GM12875 (cell line): ENCODE results near the gene PFKFB2.
"Not testable (repeated sequence)": the region's sequence is repeated elsewhere in the genome, so short reads cannot be mapped to it uniquely, and the experiment has no call there.

ENCODE experiments used
- H3K4me3 ChIP-seq: one replicate; pipeline ENCODE4 v1.5.1; 2011; ENCODE audit warnings: low read depth, low read length, control low read depth
- TF ChIP-seq, protein P1 (sequence below): IDR thresholded peaks from 2 replicates; pipeline ENCODE4 v1.5.1; 2011; ENCODE audit warnings: low read depth, mild to moderate bottlenecking, control low read depth, inconsistent platforms, low read length, moderate library complexity, borderline replicate concordance; ENCODE audit not compliant: insufficient read depth

PFKFB2 gene

DNA sequence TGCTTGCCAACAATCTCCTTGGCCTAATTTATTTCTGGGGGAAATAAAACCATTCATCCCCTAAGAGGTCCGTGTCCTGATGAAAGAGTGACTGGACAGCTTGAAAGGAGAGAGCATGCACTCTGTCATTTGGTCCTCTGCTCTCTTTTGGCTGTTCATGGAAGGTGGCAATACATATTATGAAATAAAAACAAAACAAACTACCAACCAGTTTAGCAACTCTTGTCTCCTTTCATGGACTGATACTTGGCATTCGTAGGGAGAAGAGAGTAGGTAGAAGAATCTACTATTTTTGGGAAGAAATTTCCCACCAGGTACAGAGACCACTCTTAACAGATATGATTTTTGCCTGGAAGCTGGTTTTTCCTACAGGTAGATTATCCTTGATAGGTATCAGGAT lies 19.8 kb upstream of the PFKFB2 start:
- no peak overlapping the region for H3K4me3 ChIP-seq
- TF ChIP-seq, protein P1, sequence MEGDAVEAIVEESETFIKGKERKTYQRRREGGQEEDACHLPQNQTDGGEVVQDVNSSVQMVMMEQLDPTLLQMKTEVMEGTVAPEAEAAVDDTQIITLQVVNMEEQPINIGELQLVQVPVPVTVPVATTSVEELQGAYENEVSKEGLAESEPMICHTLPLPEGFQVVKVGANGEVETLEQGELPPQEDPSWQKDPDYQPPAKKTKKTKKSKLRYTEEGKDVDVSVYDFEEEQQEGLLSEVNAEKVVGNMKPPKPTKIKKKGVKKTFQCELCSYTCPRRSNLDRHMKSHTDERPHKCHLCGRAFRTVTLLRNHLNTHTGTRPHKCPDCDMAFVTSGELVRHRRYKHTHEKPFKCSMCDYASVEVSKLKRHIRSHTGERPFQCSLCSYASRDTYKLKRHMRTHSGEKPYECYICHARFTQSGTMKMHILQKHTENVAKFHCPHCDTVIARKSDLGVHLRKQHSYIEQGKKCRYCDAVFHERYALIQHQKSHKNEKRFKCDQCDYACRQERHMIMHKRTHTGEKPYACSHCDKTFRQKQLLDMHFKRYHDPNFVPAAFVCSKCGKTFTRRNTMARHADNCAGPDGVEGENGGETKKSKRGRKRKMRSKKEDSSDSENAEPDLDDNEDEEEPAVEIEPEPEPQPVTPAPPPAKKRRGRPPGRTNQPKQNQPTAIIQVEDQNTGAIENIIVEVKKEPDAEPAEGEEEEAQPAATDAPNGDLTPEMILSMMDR, result no peak

DNA sequence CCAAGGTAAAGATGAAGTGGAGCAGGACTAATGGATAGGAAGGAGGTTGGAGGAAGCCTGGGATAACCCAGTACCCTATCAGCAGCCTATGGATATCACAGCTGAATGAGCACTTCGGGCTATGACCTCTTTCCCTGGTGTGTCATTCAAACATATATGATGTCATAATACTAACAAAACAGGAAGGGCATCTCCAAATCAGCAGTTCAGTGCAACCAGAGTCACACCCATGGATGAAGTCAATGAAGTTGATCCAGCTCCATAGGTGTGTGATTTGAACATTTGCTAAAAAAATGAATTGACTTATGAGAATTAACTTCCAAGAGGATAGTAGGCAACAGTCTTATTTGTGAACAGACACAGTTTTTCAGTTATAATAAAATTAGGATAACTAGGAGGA lies 18.9 kb upstream of the PFKFB2 start:
- TF ChIP-seq, protein P1, result no peak
- no peak overlapping the region for H3K4me3 ChIP-seq

DNA sequence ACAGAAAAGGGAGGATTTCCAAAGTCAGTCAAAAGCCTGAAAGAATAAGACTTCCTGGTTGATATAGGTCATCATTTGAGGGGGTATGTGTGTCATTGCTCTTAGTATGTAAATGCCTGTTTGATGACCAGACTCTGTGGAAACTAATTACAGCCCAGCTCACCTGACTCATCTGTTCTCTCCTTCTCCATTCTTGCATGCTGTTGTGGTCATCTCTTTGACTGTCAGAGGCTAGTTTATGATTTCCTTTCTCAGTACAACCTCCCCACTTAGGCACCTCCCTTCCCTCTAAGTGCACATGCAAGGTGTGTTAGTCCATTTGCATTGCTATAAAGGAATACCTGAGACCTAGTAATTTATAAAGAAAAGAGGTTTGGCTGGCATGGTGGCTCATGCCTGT lies 18.1 kb upstream of the PFKFB2 start:
- TF ChIP-seq, protein P1, result no peak
- no peak overlapping the region for H3K4me3 ChIP-seq

DNA sequence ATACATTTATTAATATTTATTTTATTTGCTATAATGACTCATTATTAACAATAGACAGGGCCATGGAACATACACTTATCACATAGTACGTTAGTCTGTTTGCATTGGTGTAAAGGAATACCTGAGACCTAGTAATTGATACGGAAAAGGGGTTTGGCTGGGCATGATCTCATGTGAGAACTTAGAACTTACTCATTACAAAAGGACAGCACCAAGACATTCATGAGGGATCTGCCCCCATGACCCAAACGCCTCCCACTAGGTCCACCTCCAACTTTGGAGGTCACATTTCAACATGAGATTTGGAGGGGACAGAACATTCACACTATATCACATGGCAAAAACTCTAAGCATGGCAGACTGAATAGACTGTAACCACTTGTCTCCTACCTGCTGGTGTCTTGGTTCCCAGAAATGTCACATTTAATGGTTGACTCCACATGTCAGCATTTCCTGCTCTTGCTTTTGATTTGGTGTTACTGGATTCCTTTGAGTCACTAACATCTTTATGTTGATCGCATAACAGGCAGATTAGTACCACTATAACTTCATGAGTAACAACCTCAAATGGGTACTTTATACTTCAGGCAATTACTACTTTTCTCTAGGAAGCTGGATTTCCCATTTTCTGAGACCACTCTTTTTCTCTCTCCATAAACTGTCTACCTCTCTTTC lies 17.1 kb upstream of the PFKFB2 start:
- H3K4me3 ChIP-seq, result no peak overlapping the region
- TF ChIP-seq, protein P1, result no peak

DNA sequence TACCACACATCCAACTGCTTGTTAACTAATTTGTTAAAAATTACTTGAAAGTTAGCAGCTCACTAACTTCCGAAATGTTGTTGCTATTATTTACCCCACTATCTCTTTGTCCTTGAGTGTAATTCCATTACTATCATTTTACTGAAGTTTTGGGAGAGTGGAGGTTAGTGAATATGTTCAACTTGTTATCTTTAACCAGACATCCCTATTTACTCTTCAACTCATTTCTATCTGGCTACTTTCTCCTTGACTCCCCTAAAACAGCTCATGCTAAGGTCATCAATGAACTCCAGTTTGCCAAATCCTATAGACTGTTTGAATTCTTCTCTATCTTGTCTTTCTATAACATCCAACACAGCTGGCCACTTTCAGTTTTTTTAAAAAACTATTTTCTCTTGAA lies 16.2 kb upstream of the PFKFB2 start:
- H3K4me3 ChIP-seq, result no peak overlapping the region
- TF ChIP-seq, protein P1, result no peak

DNA sequence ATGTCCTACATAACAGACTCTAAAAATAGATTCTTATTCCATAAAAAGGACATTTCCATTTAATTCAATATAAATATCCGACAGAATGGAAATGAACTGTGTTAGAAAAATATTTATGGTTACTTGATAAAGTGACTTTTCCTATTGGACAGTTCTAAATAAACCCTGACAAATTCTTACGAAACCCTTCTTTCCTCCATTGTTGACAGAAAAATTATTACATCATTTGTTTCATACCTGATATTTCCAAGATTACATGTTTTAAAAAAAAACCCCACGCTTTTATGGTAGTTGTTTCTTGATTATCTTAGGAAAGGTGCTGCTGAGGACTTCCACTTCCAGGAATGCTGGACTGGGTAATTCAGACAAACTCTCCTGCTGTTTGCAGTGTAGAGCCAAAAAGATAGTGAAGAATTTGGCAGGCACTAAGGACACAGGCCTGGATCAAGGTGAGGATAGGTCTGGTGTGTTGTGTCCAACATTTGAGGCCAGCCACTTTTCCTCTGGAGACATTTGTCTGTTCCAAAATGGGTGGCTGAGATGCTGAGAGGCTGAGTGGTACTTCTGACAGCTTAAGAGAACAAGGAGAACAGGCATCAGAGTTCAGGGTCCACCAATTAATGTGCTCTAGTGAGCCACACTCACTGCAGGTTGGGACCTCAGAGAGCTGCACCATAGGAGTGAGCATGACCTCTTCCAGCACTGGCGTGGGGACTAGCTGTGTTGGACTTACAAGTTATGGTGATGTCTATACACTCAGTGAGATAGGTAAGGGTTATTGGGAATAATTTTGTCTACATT lies 13.5 kb upstream of the PFKFB2 start:
- TF ChIP-seq, protein P1, result no peak

DNA sequence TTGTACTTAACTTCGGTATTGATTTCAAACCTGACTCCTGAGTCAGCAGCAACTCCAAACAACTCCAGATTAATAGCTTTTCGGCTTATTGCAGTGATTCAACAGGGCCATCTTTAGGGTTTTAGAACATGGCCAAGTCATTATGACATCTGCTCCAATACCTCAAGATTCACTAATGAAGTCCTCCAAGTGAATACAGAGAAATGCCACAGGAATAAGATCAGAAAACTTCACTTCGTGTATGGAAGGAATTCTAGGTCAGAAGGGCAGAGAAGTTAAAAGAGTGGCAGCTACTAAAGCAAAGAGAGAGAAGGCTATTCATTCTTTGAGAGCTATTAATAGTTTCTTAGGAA lies 12.9 kb upstream of the PFKFB2 start:
- TF ChIP-seq, protein P1, result no peak
- H3K4me3 ChIP-seq, result no peak overlapping the region

More for the DNA sequence above, 13.5 kb upstream of the PFKFB2 start:
- no peak overlapping the region for H3K4me3 ChIP-seq

DNA sequence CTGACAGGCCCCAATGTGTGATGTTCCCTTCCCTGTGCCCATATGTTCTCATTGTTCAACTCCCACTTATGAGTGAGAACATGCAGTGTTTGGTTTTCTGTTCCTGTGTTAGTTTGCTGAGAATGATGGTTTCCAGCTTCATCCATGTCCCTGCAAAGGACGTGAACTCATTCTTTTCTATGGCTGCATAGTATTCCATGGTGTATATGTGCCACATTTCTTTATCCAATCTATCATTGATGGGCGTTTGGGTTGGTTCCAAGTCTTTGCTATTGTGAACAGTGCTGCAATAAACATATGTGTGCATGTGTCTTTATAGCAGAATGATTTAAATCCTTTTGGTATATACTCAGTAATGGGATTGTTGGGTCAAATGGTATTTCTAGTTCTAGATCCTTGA lies 11.7 kb upstream of the PFKFB2 start:
- not testable (repeated sequence) for H3K4me3 ChIP-seq
